Activated CD4-positive, alpha-beta T cell treated with anti-CD3 and anti-CD28 coated beads for 36 hours (primary cell): ENCODE data around the gene LGALS7. TPM values are rescaled to one million over a fixed set of nuclear protein-coding genes. Genes with fewer than 3 reads are reported as not detected.

ENCODE experiments used
- ATAC-seq: fragments of 200-7000 bp; cut with Tn5 transposase; one replicate; pipeline ENCODE4 v1.10.0; 2021; ENCODE audit warnings: mild to moderate bottlenecking, moderate library complexity
- CTCF ChIA-PET: fragments of 350-600 bp; sonication (Branson Sonifier 250); formaldehyde crosslinking; loops from one replicate; lab custom pipeline; 2021; ENCODE audit warnings: antibody characterized with exemption; lab: Charles Lee
- POLR2A ChIA-PET: fragments of 350-600 bp; sonication (Branson Sonifier 250); formaldehyde crosslinking; loops from one replicate; lab custom pipeline; 2021; ENCODE audit warnings: antibody characterized with exemption, inconsistent platforms; lab: Charles Lee
- DNase-seq: peaks from one replicate; pipeline ENCODE4 v3.0.0-alpha.2; 2020
- H3K27ac Mint-ChIP-seq: one replicate; pipeline ENCODE4 v1.8.0; 2021; ENCODE audit warnings: mixed read lengths
- H3K27me3 Mint-ChIP-seq: one replicate; pipeline ENCODE4 v1.8.0; 2021; ENCODE audit warnings: mixed read lengths
- H3K36me3 Mint-ChIP-seq: one replicate; pipeline ENCODE4 v1.8.0; 2021; ENCODE audit warnings: low read depth, mixed read lengths
- H3K4me1 Mint-ChIP-seq: one replicate; pipeline ENCODE4 v1.8.0; 2021; ENCODE audit warnings: mixed read lengths
- H3K4me3 Mint-ChIP-seq: one replicate; pipeline ENCODE4 v1.8.0; 2021; ENCODE audit warnings: mild to moderate bottlenecking, moderate library complexity, mixed read lengths
- H3K9me3 Mint-ChIP-seq: one replicate; pipeline ENCODE4 v1.8.0; 2021; ENCODE audit warnings: low read depth, mixed read lengths
- intact Hi-C, 2 experiments: fragments of 100-400 bp; cut with DNase I in 1 of 2; cut with micrococcal nuclease in 1 of 2; formaldehyde crosslinking; loops; one replicate each; pipeline versions ENCODE4 v1.14.2 to v1.15.1; 2022 to 2024; cut with DNase I, micrococcal nuclease
- total RNA-seq, 2 experiments: library from RNA; stranded (reverse); gene quantifications; one replicate each; pipeline ENCODE4 v1.2.3, GENCODE V29; 2021

Gene LGALS7
- total RNA-seq, 2 experiments from 2014 or later = not detected

DNA sequence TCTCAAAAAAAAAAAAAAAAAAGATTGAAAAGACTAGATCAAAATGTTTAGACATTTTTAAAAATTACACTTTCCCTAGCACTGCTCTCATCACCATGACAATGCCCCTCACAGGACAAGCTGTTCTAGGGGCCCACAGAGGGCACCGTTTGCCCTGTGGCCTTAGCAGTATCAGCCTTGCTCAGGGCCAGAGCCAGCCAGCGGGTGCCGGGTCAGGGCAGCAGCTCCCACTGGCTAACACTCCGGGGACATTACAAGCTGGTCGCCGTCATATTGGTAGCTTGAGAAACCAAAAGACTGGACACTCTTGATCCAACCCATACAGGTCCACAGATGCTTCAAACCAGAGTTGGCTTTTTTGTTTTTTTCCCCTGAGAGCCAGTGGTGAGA is 47.0 kb downstream of the LGALS7 start:
- Mint-ChIP-seq H3K36me3 (peaks cover 19% of the 10 kb centered on the region), H3K27ac (no peak overlapping the region), H3K27me3 (no peaks in the 10 kb centered on the region), H3K4me3 (no peak overlapping the region), H3K9me3 (no peaks in the 10 kb centered on the region), H3K4me1 (peaks cover 8% of the 10 kb centered on the region)
- ATAC-seq (no peak), DNase-seq (no peak)
- ChIA-PET CTCF (interaction anchor here (0.7 to 1.4 kb wide), 4 partner anchors 13 to 393 kb away, joined by 3 to 5 read pairs (median 4); partner anchors contain the start of genes MRPS12 and SARS2), POLR2A (no interaction called here)
- intact Hi-C loops = loop anchor here in 1 of 2 experiments (5.0 kb wide), 1 partner anchor 206 kb away; the partner anchor contains the start of genes MRPS12 and SARS2

- Mint-ChIP-seq H3K4me3 (no peak overlapping the region), H3K27me3 (no peaks in the 10 kb centered on the region), H3K27ac (no peak overlapping the region), H3K36me3 (peaks cover 19% of the 10 kb centered on the region), H3K4me1 (peaks cover 8% of the 10 kb centered on the region), H3K9me3 (no peaks in the 10 kb centered on the region)
- intact Hi-C loops = loop anchor here in 1 of 2 experiments (5.0 kb wide), 1 partner anchor 207 kb away; the partner anchor contains the start of genes MRPS12 and SARS2
- ChIA-PET CTCF (interaction anchor here (0.6 to 1.4 kb wide), 4 partner anchors 14 to 205 kb away, joined by 3 to 5 read pairs (median 4); partner anchors contain the start of genes MRPS12 and SARS2), POLR2A (no interaction called here)
- DNase-seq (no peak), ATAC-seq (no peak)
Measured at GRCh38 chr19:38725469-38726283, 47.6 kb downstream of the LGALS7 start.

GRCh38 chr19:38723990-38724854 is 49.1 kb downstream of the LGALS7 start:
- Mint-ChIP-seq H3K4me1 (peaks cover 3% of the 10 kb centered on the region), H3K27me3 (no peaks in the 10 kb centered on the region), H3K9me3 (no peaks in the 10 kb centered on the region), H3K4me3 (no peak overlapping the region), H3K27ac (no peak overlapping the region), H3K36me3 (peaks cover 10% of the 10 kb centered on the region)
- POLR2A ChIA-PET = interaction anchor here (1.1 kb wide), 1 partner anchor 90 kb away, joined by 3 read pairs; no protein-coding TSS in a partner anchor
- DNase-seq (no peak), ATAC-seq (no peak)
- intact Hi-C loops = no loop called here
- CTCF ChIA-PET = interaction anchor here (1.0 kb wide), 1 partner anchor 41 kb away, joined by 3 read pairs; no protein-coding TSS in a partner anchor

- Mint-ChIP-seq H3K9me3 (no peaks in the 10 kb centered on the region), H3K4me3 (no peak overlapping the region), H3K4me1 (peaks cover 3% of the 10 kb centered on the region), H3K27ac (no peak overlapping the region), H3K36me3 (peaks cover 10% of the 10 kb centered on the region), H3K27me3 (no peaks in the 10 kb centered on the region)
- ChIA-PET POLR2A (interaction anchor here (1.1 kb wide), 1 partner anchor 91 kb away, joined by 3 read pairs; no protein-coding TSS in a partner anchor), CTCF (no interaction called here)
- intact Hi-C loops = no loop called here
- DNase-seq (no peak), ATAC-seq (no peak)
Measured at GRCh38 chr19:38723606-38723965, 49.7 kb downstream of the LGALS7 start.

DNA sequence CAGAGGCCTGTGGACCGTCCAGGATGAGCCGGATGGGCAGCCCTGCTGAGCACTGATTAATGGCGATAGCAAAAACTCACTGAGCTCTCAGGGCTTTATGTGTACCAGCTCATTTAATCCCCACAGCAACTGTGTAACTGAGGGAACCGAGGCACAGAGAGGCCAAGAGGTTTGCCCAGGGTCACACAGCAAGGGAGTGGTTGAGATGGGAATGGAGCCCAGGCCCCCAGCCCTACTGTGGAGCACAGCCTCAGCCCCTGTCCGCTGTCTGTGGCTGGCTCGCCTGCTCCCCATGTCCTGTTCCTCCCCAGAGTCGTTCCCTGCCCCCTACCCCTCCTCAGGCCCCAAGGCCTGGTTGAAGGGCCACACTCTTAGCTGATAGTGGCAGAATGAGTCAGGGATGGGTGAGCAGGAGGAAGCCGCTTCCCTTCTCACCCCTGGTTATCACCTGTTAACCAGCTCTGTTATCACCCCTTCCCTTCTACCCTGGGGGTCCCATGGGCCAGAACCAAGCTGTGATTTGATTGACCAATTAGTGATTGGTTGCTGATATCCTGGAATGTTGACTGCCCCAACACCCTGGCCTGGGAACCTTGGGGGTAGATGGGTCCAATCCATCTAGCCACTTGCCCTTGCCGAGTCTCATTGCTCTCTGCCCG is 50.2 kb downstream of the LGALS7 start:
- H3K27ac Mint-ChIP-seq = no peak overlapping the region
- no peaks in the 10 kb centered on the region for H3K9me3 Mint-ChIP-seq
- ChIA-PET POLR2A (interaction anchor here (1.1 kb wide), 1 partner anchor 91 kb away, joined by 3 read pairs; no protein-coding TSS in a partner anchor), CTCF (interaction anchor here (0.5 kb wide), 1 partner anchor 88 kb away, joined by 3 read pairs; no protein-coding TSS in a partner anchor)
- H3K4me1 Mint-ChIP-seq = peaks cover 3% of the 10 kb centered on the region
- intact Hi-C loops = no loop called here
- no peaks in the 10 kb centered on the region for H3K27me3 Mint-ChIP-seq
- H3K36me3 Mint-ChIP-seq = peaks cover 10% of the 10 kb centered on the region
- no peak for ATAC-seq
- DNase-seq = no peak
- no peak overlapping the region for H3K4me3 Mint-ChIP-seq

DNA sequence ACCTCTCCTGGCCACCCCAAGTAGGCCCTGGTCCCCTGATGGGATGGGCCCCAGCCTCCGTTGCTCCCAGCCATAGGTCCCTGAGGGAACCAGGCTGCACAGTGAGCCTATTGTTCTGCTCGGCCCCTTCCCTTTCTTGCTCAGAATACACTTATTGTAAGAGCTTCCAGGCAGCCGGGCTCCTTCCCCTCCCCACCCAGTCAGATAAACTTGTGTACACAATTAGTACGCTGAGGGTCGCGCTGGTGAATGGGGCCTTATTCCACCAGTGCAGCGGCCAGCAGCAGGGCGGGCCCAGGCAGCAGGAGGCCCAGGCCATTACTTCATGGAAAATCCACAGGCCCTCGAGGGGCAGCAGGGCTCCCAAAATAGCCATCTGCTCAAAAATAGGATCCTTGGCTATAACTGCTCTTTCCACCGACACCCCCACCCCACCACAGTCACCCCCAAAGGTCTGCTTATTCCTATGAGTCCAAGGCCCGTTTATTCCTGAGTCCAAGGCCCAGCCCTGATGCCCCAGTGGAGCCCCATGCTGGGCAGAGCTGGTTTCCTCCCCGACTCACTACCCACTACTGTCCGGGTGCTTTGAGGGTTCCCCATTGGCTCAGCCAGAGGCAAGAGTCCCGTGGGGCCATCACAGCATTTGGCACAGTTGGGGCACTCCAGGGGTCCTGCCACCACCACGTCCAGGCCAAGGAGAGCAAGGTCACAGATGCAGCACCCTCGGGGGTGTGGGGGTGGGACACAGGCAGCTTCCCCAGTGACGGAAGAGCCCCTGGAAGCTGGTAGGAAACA is 51.1 kb downstream of the LGALS7 start:
- Mint-ChIP-seq H3K4me3 (no peak overlapping the region), H3K9me3 (no peaks in the 10 kb centered on the region), H3K36me3 (peaks cover 11% of the 10 kb centered on the region), H3K27ac (no peak overlapping the region), H3K4me1 (peaks cover 3% of the 10 kb centered on the region), H3K27me3 (no peaks in the 10 kb centered on the region)
- POLR2A ChIA-PET = no interaction called here
- no peak for ATAC-seq
- CTCF ChIA-PET = interaction anchor here (0.5 kb wide), 1 partner anchor 88 kb away, joined by 3 read pairs; no protein-coding TSS in a partner anchor
- intact Hi-C loops = no loop called here
- no peak for DNase-seq

DNA sequence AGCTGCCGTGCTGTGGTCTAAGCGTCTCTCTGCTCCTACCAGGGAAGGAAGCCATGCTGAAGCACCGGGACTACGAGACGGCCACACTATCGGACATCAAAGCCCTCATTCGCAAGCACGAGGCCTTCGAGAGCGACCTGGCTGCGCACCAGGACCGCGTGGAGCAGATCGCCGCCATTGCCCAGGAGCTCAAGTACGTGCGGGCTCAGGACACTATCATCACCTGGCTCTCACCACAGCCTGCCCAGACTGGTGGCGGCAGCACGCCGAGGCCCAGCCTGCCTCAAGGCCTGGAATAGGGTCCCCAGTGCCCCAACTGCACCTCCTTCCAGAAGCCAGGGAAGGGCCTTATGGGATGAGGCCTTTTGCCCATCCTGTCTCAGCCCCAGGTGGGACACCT is 51.8 kb downstream of the LGALS7 start:
- Mint-ChIP-seq H3K36me3 (peaks cover 8% of the 10 kb centered on the region), H3K27ac (no peak overlapping the region), H3K4me1 (no peaks in the 10 kb centered on the region), H3K4me3 (no peak overlapping the region), H3K9me3 (no peaks in the 10 kb centered on the region), H3K27me3 (no peaks in the 10 kb centered on the region)
- no peak for DNase-seq
- ChIA-PET POLR2A (no interaction called here), CTCF (interaction anchor here (0.6 kb wide), 1 partner anchor 259 kb away, joined by 3 read pairs; no protein-coding TSS in a partner anchor)
- intact Hi-C loops = no loop called here
- no peak for ATAC-seq

Other genes starting within 250 kb of the LGALS7 start
- gene MAP4K1, start 155.6 kb downstream of the LGALS7 start, total RNA-seq = 100 to 1,000 TPM; 195 to 198 TPM
- gene EIF3K, start 154.3 kb downstream of the LGALS7 start, total RNA-seq = 100 to 1,000 TPM; 269 to 297 TPM
- 100 to 1,000 TPM; 181 to 182 TPM for gene ACTN4, start 125.9 kb downstream of the LGALS7 start, total RNA-seq
- gene CAPN12, start 29.0 kb downstream of the LGALS7 start, total RNA-seq = 1 to 10 TPM; 4.4 to 4.9 TPM
- gene LGALS7B, start 15.7 kb upstream of the LGALS7 start, total RNA-seq = not detected
- 1 to 10 TPM in 1 of 2 experiments, under 1 TPM in 1; 0.59 to 1.1 TPM for gene LGALS4, start 39.4 kb upstream of the LGALS7 start, total RNA-seq
- 100 to 1,000 TPM; 114 to 154 TPM for gene ECH1, start 58.3 kb upstream of the LGALS7 start, total RNA-seq
- 100 to 1,000 TPM; 714 to 722 TPM for gene HNRNPL, start 76.5 kb upstream of the LGALS7 start, total RNA-seq
- gene RINL, start 104.8 kb upstream of the LGALS7 start, total RNA-seq = 10 to 100 TPM; 85.8 to 90.3 TPM
- 10 to 100 TPM; 17.8 to 23.1 TPM for gene SIRT2, start 126.1 kb upstream of the LGALS7 start, total RNA-seq
- 10 to 100 TPM; 49.4 to 52.5 TPM for gene NFKBIB, start 126.5 kb upstream of the LGALS7 start, total RNA-seq
- gene CCER2, start 138.7 kb upstream of the LGALS7 start, total RNA-seq = under 1 TPM; 0.34 to 0.54 TPM
- gene SARS2, start 157.2 kb upstream of the LGALS7 start, total RNA-seq = 10 to 100 TPM; 36.7 to 39.4 TPM
- 10 to 100 TPM; 62.4 to 76.0 TPM for gene MRPS12, start 157.4 kb upstream of the LGALS7 start, total RNA-seq
- not detected for gene FBXO17, start 202.2 kb upstream of the LGALS7 start, total RNA-seq